HUES64 (cell line): ENCODE results near the gene COL23A1.
"Not testable (repeated sequence)": the region's sequence is repeated elsewhere in the genome, so short reads cannot be mapped to it uniquely, and the experiment has no call there.

ENCODE experiments used
- H3K27ac ChIP-seq: 2 replicates; pipeline ENCODE4 v1.7.0; 2013; ENCODE audit warnings: low read depth, low read length, inconsistent platforms
- H3K27me3 ChIP-seq: 2 replicates; pipeline ENCODE4 v1.6.1; 2013; ENCODE audit warnings: mild to moderate bottlenecking, low read length; ENCODE audit not compliant: insufficient read depth
- H3K36me3 ChIP-seq: 2 replicates; pipeline ENCODE4 v1.6.1; 2013; ENCODE audit warnings: mild to moderate bottlenecking, low read length; ENCODE audit not compliant: insufficient read depth
- H3K4me1 ChIP-seq: 2 replicates; pipeline ENCODE4 v1.6.1; 2013; ENCODE audit warnings: mild to moderate bottlenecking, low read length, moderate library complexity; ENCODE audit not compliant: insufficient read depth
- H3K4me3 ChIP-seq: 2 replicates; pipeline ENCODE4 v1.5.1; 2013; ENCODE audit warnings: mild to moderate bottlenecking, low read length, moderate library complexity
- H3K9ac ChIP-seq: 2 replicates; pipeline ENCODE4 v1.6.1; 2013; ENCODE audit warnings: mild to moderate bottlenecking, low read depth, low read length
- H3K9me3 ChIP-seq: 2 replicates; pipeline ENCODE4 v1.6.1; 2013; ENCODE audit warnings: low read depth, low read length; ENCODE audit not compliant: insufficient read depth
- WGBS: fragments of 150-250, 120-280 bp; methylation state at CpG from one replicate; pipeline ENCODE4 v1.1.7; 2013; ENCODE audit warnings: missing lambda C conversion rate; 5-methylcytosine and 5-hydroxymethylcytosine counted together

Gene COL23A1

DNA sequence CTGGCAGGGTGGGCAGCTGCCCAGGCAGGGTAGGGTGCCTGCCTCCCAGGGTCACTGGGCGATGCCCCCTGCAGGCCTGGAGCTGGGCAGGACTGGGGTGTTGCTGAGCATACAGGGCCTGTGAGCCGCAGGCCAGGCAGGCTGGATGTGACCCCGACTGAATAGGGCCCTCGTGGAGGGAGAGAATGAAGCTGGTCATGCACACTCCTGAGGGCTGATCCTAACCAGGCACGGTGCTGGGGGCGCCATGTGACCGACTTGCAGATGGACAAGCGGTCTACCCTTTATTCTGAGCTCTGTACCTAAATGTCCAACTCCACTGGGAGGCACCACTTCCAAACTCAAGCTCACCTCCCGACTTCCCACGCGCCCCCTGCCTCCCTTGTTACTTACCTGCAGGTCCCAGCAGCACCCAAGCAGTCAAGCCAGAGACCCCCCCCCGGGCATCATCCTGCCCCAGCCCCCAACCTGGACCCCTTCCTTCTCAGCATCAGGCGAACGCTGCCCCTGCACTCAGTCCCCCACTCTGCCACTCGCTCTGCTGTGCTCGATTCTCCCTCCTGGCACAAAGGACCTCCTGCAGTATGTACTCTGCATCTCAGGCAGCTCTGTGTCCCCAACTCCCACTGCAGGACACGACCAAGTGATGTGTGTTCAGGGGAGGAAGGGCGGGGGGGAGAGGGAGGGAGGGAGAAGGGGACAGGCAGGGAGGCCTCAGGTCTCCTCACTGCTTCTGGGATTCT lies 280.8 kb downstream of the COL23A1 start:
- Histone ChIP-seq H3K4me3 (no peak overlapping the region), H3K27me3 (no peaks in the 10 kb centered on the region), H3K36me3 (no peaks in the 10 kb centered on the region), H3K9ac (no peak overlapping the region), H3K9me3 (no peaks in the 10 kb centered on the region), H3K4me1 (0 out of 2 replicates have a peak, but pooled peaks cover 5% of the 10 kb centered on the region), H3K27ac (no peak overlapping the region)
- WGBS = 82% methylated on average over 17 of the region's 18 CpGs

DNA sequence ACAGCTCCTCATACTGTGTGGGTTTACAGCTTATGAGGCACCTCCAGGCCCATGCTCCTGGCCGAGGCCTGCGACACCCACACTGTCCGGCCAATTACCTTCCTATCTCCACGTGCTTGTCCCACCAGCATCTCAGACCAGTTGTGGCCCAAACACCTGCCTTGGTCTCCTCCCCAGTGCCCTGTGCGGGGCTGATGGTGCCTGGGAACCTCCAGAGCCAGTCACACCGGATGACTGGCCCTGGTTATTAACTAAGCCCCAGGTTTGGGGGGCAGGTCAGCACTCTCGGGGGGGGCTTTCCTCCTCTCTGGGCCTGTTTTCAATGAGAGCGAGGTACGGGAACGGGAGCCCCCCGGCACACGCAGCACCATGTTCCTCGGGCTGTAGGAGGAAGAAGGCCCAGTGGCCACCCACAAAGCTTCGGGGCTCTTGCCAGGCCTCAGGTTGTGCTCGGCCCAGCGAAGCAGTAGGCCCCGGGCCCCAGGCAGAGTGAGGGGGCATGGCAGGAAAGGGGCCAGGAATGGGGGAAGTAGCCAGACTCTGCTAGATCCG lies 281.6 kb downstream of the COL23A1 start:
- WGBS = 94% methylated on average over 18 of the region's 18 CpGs
- Histone ChIP-seq H3K4me3 (no peak overlapping the region), H3K27me3 (no peaks in the 10 kb centered on the region), H3K4me1 (0 out of 2 replicates have a peak, but pooled peaks cover 5% of the 10 kb centered on the region), H3K36me3 (no peaks in the 10 kb centered on the region), H3K9me3 (no peaks in the 10 kb centered on the region), H3K9ac (no peak overlapping the region), H3K27ac (no peak overlapping the region)

DNA sequence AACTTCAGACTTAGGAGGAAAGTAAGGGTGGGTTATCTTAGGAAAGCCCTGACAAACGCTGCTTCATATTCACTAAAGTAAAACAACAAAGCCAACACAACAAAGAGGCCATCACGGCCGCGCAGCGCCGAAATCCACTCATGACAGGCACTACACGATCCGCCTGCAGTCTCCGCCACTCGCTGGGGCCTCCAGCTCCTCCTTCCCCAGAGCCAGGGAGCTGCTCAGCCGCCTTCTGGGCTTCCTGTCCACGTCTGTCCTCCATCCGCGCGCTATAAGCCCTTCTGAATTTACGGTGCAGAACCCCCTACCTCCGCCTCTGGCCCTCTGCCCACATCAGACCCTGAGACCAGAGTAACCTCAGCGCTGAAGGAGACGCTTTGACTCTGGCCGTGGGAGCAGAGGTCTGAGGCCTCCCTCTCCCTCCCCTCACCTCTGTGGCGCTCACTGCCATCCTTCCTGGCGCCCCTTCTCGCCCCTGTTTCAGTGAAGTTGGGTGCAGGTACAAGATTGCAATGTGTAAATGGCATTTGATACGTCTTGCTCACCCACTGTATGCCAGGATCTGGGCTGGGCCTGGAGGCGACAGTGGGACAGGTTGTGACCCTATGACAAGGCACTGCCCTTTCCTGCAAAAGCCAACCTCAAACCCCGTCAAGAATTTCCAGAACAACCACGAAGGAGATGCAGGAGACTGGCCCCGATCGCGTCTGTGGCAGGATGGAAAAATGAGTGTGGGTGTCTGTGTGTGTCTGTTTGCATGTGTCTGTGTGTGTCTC lies 282.7 kb downstream of the COL23A1 start:
- Histone ChIP-seq H3K4me3 (no peak overlapping the region), H3K9me3 (no peaks in the 10 kb centered on the region), H3K36me3 (no peaks in the 10 kb centered on the region), H3K4me1 (0 out of 2 replicates have a peak, but pooled peaks cover under 1% of the 10 kb centered on the region), H3K27ac (no peak overlapping the region), H3K9ac (no peak overlapping the region; the same call in 1 of the 2 replicates), H3K27me3 (no peaks in the 10 kb centered on the region)
- 88% methylated on average over 30 of the region's 30 CpGs for WGBS

DNA sequence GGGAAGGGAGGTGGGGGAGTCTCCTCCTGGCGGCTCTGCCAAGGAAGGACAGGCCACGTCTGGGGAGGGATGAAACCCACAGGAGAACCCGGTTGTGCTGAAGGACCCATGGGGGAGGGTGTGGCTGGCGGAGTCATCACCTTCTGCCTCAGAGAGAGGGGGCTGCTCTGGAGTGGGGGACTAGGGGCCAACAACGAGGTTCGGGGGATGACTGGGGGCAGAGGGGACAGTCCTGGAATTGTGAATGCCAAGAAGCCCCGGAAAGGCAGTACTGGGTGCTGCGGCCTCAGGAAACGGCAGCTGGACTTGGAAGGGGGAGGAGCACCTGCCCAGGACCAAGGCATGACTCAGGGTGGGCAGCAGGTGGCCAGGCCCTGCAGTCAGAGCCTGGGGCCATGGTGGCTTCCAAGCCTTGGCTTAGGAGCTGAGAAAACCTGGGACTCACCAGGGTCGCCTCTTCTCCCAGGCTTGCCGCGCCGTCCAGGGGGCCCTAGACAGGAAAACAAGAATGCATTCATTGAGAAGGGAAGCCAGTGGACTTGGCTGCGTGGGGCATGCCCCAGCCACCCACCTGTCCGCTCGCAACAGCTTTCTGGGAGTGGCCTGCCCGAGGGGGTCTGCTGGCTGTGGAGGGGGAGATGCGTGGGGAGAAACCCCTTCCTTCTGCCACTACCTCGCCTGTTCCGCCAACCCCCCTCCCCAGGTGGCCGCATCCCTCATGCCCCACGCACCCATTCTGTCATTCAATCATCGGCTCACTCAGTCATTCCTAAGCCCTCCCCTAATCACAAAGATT lies 283.6 kb downstream of the COL23A1 start:
- Histone ChIP-seq H3K9ac (no peak overlapping the region), H3K27ac (no peak overlapping the region), H3K27me3 (no peaks in the 10 kb centered on the region), H3K4me3 (no peak overlapping the region), H3K4me1 (no peaks in the 10 kb centered on the region), H3K9me3 (no peaks in the 10 kb centered on the region), H3K36me3 (no peaks in the 10 kb centered on the region)
- WGBS = 80% methylated on average over 23 of the region's 23 CpGs

DNA sequence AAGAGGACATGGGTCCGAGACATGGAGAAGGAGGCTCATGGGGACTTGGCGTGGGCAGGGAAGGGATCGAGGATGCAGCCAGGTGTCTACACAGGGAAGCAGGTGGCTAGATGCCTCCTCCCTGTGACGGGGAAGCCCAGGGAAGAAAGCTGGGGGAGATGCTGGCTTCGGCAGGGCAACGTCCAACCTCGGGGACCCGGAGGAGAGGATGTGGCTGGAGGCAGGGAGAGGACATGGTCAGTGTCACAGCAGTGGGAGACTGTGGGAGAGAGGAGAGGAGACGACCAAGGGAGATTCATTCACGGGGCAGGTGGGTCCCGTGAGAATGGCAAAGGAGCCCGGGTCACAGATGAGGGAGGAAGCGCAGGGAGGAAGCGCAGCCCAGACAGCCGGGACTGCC lies 284.4 kb downstream of the COL23A1 start:
- Histone ChIP-seq H3K27me3 (no peaks in the 10 kb centered on the region), H3K9ac (no peak overlapping the region), H3K4me3 (no peak overlapping the region), H3K27ac (no peak overlapping the region), H3K9me3 (no peaks in the 10 kb centered on the region), H3K36me3 (no peaks in the 10 kb centered on the region), H3K4me1 (no peaks in the 10 kb centered on the region)
- 94% methylated on average over 15 of the region's 15 CpGs for WGBS

DNA sequence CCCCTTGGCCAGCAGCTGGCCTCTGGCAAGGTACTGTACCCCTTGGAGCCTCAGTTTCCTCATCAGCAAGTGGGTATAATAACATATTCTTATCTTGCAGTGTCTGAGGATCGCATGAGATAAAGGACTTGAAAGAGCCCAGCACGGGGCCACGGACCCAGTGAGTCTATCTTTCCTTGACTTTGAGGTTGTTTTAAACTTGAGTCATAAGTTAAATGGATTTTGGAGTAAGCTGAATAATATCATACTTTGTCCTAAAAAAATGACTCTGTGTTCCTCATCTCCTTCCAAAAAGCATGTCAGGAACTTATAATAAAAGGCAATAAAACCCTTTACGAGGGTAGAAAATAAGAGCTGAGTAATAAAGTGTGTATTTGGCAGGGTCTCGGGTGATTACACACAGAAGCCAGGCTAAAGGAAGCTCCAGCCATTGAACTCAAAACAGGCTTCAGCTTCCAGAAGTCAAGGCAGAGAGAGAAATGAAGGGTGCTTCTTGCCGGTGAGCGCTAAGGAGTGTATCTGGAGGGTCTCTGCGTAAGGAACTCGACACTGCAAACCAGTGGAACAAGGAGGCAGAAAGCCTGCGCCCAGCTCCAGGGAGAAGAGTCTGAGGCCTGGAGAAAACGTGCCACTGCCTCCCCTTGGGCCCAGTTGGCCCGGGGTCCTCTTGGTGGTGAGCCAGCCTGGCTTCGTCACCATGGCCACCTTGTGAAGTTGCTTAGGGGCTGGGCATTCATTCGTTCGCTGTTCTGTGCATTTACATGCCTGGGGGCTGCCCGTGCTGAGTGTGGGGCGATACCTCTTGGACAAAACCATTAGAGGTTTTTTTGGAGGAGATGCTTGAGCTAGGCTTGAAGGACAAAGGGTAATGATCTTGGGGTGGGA lies 285.2 kb downstream of the COL23A1 start:
- H3K27ac ChIP-seq = no peak overlapping the region
- H3K9ac ChIP-seq = no peak overlapping the region
- WGBS = 91% methylated on average over 17 of the region's 17 CpGs
- H3K36me3 ChIP-seq = no peaks in the 10 kb centered on the region
- no peaks in the 10 kb centered on the region for H3K9me3 ChIP-seq
- no peaks in the 10 kb centered on the region for H3K27me3 ChIP-seq
- H3K4me1 ChIP-seq = no peaks in the 10 kb centered on the region
- no peak overlapping the region for H3K4me3 ChIP-seq

DNA sequence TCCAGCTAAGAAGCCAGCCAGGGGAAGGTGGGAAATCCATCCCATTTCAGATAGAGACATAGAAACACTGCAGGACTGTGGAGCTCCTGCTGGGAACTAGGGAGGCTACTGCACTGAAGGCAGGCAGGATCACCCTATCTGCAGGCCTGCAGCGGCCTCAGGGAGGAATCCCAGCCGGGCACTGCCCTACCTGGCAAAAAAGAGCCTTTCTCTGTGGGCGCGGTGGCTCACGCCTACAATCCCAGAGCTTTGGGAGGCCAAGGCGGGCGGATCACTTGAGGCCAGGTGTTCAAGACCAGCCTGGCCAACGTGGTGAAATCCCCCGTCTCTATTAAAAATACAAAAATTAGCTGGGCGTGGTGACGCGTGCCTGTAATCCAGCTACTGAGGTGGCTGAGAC lies 286.2 kb downstream of the COL23A1 start:
- no peaks in the 10 kb centered on the region for H3K36me3 ChIP-seq
- H3K4me3 ChIP-seq = no peak overlapping the region
- WGBS = 86% methylated on average over 12 of the region's 12 CpGs
- H3K27ac ChIP-seq = no peak overlapping the region
- no peaks in the 10 kb centered on the region for H3K27me3 ChIP-seq
- H3K9ac ChIP-seq = no peak overlapping the region
- no peaks in the 10 kb centered on the region for H3K4me1 ChIP-seq
- H3K9me3 ChIP-seq = no peaks in the 10 kb centered on the region

DNA sequence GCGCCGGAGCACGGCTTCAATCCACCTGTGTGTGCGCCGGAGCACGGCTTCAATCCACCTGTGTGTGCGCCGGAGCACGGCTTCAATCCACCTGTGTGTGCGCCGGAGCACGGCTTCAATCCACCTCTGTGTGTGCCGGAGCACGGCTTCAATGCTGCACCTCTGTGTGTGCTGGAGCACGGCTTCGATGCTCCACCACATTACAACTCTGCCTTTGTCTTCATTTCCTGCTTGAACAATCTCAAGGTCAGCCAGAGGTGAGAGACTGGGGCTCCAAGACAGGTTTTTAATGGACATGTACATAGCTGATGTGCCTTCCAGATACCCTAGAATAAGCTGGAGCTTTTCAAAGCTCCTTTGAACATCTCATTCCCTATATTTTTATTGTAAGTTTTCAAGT lies 287.9 kb downstream of the COL23A1 start:
- H3K27ac ChIP-seq, H3K4me1 ChIP-seq, H3K36me3 ChIP-seq, H3K9me3 ChIP-seq, H3K27me3 ChIP-seq, H3K4me3 ChIP-seq, H3K9ac ChIP-seq: not testable (repeated sequence)
- WGBS = 90% methylated on average over 16 of the region's 16 CpGs

DNA sequence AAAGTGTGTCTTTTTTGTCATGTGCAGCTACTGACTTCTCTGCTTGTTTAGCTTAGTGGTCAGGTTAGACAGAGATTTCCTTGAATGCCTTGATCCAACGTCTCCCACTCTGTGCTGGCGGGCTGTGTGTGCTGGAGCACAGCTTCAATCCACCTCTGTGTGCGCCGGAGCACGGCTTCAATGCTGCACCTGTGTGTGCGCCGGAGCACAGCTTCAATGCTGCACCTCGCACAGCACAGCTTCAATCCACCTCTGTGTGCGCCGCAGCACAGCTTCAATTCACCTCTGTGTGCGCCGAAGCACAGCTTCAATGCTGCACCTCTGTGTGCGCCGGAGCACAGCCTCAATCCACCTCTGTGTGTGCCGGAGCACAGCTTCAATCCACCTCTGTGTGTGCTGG lies 288.6 kb downstream of the COL23A1 start:
- Histone ChIP-seq H3K9me3 (no peaks in the 10 kb centered on the region), H3K27ac (no peak overlapping the region), H3K36me3 (no peaks in the 10 kb centered on the region), H3K4me1 (no peaks in the 10 kb centered on the region), H3K4me3 (no peak overlapping the region), H3K27me3 (no peaks in the 10 kb centered on the region), H3K9ac (no peak overlapping the region)
- 96% methylated on average over 12 of the region's 15 CpGs for WGBS

DNA sequence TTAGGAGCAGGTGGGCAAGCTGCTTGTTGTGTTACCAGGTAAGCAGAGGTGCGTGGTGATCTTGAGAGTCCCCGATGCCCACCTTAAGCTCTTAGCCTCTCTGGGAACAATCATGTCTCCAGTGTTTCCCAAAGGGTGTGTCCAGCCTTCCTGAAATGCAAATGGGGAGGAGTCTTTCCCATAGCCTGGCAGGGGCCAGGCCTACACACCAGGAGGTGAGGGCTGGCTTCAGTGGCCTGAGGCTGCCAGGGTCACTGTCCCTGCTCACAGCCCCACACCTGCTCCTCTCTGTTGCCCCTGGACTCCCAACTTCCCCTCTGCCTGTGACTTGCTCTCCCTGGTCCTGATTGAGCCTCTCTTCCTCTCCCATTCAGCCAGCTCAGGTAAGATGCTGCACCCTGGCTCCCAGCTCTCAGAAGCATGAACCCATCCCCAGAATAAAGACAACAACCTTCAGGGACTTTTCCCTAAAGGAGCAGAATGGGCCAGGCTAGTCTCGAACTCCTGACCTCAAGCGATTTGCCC lies 291.8 kb downstream of the COL23A1 start:
- Histone ChIP-seq H3K9me3 (peaks cover 4% of the 10 kb centered on the region; the same call in 1 of the 2 replicates), H3K4me3 (no peak overlapping the region), H3K27ac (no peak overlapping the region), H3K27me3 (no peaks in the 10 kb centered on the region), H3K4me1 (no peaks in the 10 kb centered on the region), H3K36me3 (no peaks in the 10 kb centered on the region), H3K9ac (no peak overlapping the region)
- WGBS = 94% methylated on average over 4 of the region's 4 CpGs
